ENCODE data around the gene CACNA1G. TPM values are rescaled to one million over a fixed set of nuclear protein-coding genes. Genes with fewer than 3 reads are reported as not detected.

The CACNA1G gene
- total RNA-seq, 1 donor from 2014 or later = not detected

GRCh38 chr17:50535407-50535806 lies 25.1 kb upstream of the CACNA1G start:
- peaks cover 20% of the 10 kb centered on the region for H3K4me1 Mint-ChIP-seq (ENCODE audit: unreplicated experiment)

GRCh38 chr17:50536683-50537646 lies 23.6 kb upstream of the CACNA1G start:
- Mint-ChIP-seq H3K36me3 (ENCODE audit: low read depth, unreplicated experiment) (no peaks in the 10 kb centered on the region), H3K27ac (ENCODE audit: unreplicated experiment) (no peak overlapping the region), H3K4me1 (ENCODE audit: unreplicated experiment) (peaks cover 16% of the 10 kb centered on the region), H3K4me3 (ENCODE audit: unreplicated experiment) (no peak overlapping the region), H3K27me3 (ENCODE audit: unreplicated experiment) (peaks cover 12% of the 10 kb centered on the region), H3K9me3 (ENCODE audit: unreplicated experiment) (no peaks in the 10 kb centered on the region)
- no peak for DNase-seq (ENCODE audit: low spot score)
- no peak for TF ChIP-seq CTCF (IDR thresholded peaks at IDR 0.05; ENCODE audit: unreplicated experiment)

More at GRCh38 chr17:50535407-50535806, 25.1 kb upstream of the CACNA1G start:
- TF ChIP-seq CTCF (IDR thresholded peaks at IDR 0.05; ENCODE audit: unreplicated experiment) = no peak
- no peak for DNase-seq (ENCODE audit: low spot score)
- no peaks in the 10 kb centered on the region for H3K9me3 Mint-ChIP-seq (ENCODE audit: unreplicated experiment)
- H3K27ac Mint-ChIP-seq (ENCODE audit: unreplicated experiment) = no peak overlapping the region
- no peaks in the 10 kb centered on the region for H3K36me3 Mint-ChIP-seq (ENCODE audit: low read depth, unreplicated experiment)
- no peak overlapping the region for H3K4me3 Mint-ChIP-seq (ENCODE audit: unreplicated experiment)
- peaks cover 12% of the 10 kb centered on the region for H3K27me3 Mint-ChIP-seq (ENCODE audit: unreplicated experiment)

GRCh38 chr17:50537721-50538548 lies 22.6 kb upstream of the CACNA1G start:
- DNase-seq (ENCODE audit: low spot score) = no peak
- H3K27ac Mint-ChIP-seq (ENCODE audit: unreplicated experiment) = no peak overlapping the region
- no peak overlapping the region for H3K4me3 Mint-ChIP-seq (ENCODE audit: unreplicated experiment)
- peaks cover 9% of the 10 kb centered on the region for H3K27me3 Mint-ChIP-seq (ENCODE audit: unreplicated experiment)
- H3K36me3 Mint-ChIP-seq (ENCODE audit: low read depth, unreplicated experiment) = no peaks in the 10 kb centered on the region
- TF ChIP-seq CTCF (IDR thresholded peaks at IDR 0.05; ENCODE audit: unreplicated experiment) = no peak
- peaks cover 16% of the 10 kb centered on the region for H3K4me1 Mint-ChIP-seq (ENCODE audit: unreplicated experiment)
- H3K9me3 Mint-ChIP-seq (ENCODE audit: unreplicated experiment) = no peaks in the 10 kb centered on the region

GRCh38 chr17:50538549-50539410 lies 21.7 kb upstream of the CACNA1G start:
- Mint-ChIP-seq H3K4me3 (ENCODE audit: unreplicated experiment) (no peak overlapping the region), H3K9me3 (ENCODE audit: unreplicated experiment) (no peaks in the 10 kb centered on the region), H3K27me3 (ENCODE audit: unreplicated experiment) (peaks cover 7% of the 10 kb centered on the region), H3K27ac (ENCODE audit: unreplicated experiment) (no peak overlapping the region), H3K4me1 (ENCODE audit: unreplicated experiment) (peaks cover 8% of the 10 kb centered on the region), H3K36me3 (ENCODE audit: low read depth, unreplicated experiment) (no peaks in the 10 kb centered on the region)
- TF ChIP-seq CTCF (IDR thresholded peaks at IDR 0.05; ENCODE audit: unreplicated experiment) = no peak
- no peak for DNase-seq (ENCODE audit: low spot score)
